Urothelium cell line (cell line): ENCODE results near the gene ATRN.
"Not testable (repeated sequence)": the region's sequence is repeated elsewhere in the genome, so short reads cannot be mapped to it uniquely, and the experiment has no call there.

Experiments
- DNase-seq: peaks from one replicate; pipeline ENCODE4 v3.0.0; 2011; ENCODE audit warnings: low spot score, mixed read lengths
- FAIRE-seq: peaks from 2 replicates; lab custom pipeline; 2011; peaks lifted over from hg19 to GRCh38; lab: Jason Lieb, UNC

The ATRN gene

DNA sequence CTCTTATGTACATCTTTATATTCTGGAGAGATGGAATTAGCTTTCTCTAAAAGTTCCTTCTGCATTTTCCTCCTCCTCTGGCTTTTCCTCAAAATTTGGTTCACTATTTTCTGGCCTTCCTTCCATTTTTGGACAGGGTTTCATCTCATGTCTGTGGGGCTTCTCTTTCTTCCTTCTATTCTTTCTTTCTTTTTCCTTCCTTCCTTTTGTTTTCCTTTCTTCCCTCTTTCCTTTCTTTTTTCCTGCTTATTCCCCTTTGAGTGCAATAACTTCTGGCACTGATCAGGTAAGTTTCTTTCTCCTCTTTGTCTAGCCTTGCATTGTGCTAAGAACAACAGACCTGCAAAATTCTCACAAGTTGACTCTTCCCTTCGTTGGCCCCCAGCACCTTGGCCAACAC, 5.5 kb upstream of the ATRN start:
- DNase-seq (no peak), FAIRE-seq (no peak)

DNA sequence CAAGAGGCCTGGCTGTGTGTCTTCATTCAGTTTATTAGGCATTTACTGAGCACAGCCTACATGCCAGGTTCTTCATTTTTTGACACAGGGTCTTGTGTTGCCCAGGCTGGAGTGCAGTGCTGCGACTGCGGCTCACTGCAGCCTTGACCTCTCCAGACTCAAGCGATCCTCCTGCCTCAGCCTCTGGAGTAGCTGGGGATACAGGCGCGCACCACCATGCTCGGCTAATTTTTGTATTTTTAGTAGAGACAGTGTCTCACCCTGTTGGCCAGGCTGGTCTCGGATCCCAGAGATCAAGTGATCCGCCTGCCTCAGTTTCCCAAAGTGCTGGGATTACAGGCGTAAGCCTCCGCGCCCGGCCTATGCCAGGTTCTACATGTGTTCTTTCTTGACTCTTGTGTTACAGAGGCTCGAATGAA, 601 bp upstream of the ATRN start:
- FAIRE-seq: no peak

DNA sequence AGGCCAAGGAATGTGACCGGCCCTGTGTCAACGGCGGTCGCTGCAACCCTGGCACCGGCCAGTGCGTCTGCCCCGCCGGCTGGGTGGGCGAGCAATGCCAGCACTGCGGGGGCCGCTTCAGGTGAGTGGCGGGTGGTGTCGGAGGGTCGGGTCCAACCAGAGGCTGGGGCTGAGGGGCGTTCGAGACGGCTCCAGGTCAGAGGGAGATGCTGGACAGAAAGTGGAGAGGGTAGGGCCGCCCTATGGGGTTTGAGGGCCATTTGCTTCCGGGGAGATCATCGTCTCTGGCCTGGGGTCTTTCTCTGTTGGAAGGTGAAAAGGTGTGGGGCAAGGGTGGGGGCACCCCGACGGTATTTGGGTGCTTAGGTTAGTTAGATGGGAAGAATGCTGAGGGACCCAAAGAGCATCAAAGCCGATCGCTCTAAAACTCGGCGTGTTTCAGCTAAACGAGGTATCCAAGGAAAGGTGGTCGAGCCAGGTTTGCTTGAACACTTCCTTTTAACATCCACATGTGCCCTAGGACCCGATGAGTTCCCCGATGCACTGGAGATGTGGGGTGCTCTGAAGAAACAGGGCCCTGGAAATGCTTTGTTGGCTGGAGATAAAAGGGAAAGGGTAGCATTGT, 691 bp downstream of the ATRN start:
- no peak for FAIRE-seq
- no peak for DNase-seq

More for the DNA sequence above, 601 bp upstream of the ATRN start:
- no peak for DNase-seq

DNA sequence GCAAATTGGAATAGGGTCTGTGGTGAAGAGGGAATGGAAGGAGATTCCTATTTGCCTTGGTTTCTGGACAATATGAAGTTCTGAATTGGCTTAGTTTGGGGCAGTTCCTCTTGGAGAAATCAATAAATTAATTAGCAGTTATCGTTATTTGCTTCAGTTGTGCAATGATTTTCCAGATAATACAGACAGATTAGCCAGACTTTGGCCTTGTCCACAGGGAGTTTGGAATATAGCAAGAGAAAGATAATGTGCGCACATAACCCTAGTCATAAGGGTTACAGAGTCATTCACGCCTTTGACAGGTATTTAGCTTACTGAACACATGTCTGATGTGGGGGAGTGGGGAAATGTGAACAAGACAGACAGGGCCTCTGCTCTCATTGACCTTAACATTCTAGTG, 1.3 kb downstream of the ATRN start:
- FAIRE-seq (no peak), DNase-seq (no peak)

DNA sequence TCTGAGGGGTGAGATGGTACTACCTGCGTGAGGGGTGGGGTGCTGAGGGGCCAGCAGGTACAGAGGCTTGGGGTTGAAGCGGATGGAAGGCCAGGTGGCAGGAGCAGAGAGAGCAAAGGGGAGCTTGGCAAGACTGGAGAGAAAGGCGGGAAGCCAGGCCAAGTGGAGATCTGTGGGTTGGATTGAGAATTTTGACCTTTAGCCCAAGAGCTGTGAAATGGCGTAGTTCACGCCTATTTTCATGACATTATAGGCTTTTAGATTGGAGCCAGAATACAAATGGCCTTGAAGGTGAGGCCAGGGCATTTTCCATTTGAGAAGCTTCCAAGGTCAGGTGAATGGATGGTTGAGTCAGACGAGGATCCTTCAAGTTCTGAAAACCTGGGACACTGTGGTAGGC, 2.5 kb downstream of the ATRN start:
- DNase-seq: no peak
- FAIRE-seq: no peak

DNA sequence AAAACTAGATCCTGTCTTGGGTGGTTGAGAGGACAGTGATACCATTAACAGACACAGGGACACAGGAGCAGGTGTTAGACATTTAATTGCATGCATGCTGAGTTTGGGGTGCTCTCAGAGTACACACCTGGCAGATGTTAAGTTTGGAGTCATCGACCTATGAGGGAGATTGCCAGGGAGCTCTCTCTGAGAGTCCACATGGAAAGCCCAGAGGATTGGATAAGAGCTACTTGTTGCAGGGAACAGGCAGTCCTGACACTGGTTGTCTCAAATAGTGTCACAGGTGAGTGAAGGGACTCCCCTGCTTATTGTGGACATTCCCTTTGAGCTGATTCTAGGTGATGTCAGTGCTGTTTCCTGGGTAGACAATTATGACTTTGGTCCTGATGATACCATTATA, 3.1 kb downstream of the ATRN start:
- no peak for DNase-seq
- FAIRE-seq: no peak

DNA sequence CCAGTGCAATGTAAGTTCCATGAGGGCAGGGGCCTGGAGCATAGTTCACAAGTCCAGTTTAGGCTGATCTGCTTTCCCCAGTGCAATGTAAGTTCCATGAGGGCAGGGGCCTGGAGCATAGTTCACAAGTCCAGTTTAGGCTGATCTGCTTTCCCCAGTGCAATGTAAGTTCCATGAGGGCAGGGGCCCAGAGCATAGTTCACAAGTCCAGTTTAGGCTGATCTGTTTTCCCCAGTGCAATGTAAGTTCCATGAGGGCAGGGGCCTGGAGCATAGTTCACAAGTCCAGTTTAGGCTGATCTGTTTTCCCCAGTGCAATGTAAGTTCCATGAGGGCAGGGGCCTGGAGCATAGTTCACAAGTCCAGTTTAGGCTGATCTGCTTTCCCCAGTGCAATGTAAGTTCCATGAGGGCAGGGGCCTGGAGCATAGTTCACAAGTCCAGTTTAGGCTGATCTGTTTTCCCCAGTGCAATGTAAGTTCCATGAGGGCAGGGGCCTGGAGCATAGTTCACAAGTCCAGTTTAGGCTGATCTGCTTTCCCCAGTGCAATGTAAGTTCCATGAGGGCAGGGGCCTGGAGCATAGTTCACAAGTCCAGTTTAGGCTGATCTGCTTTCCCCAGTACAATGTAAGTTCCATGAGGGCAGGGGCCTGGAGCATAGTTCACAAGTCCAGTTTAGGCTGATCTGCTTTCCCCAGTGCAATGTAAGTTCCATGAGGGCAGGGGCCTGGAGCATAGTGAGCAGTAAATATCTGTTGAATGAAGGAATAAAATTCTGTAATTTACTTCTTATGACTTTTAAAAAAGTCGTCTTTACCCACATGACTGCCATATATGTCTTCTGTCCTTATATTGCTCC, 6.4 kb downstream of the ATRN start:
- FAIRE-seq, DNase-seq: not testable (repeated sequence)

DNA sequence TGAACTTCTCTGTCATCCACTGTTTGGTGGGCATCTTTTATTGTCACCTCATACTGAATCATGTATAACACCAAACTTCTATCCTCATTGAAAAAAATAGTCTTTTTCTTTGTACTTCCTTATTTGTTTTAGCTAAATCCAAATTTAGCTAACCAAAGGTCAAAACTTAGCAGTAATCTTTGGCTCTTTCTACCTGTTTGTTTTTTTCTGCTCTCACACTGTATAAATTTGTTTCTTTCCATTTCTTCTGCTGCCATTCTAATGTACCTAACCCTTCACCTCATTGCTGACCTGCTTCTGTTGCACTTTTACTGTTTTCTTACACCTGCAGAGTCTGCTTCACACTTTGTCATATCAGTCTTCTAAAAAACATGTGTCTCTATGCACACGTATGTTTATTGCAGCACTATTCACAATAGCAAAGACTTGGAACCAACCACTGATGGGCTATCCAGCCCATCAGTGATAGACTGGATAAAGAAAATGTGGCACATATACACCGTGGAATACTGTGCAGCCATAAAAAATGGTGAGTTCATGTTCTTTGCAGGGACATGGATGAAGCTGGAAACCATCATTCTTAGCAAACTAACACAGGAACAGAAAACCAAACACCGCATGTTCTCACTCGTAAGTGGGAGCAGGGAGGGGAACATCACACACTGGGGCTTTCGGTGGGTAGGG, 7.2 kb downstream of the ATRN start:
- no peak for DNase-seq
- no peak for FAIRE-seq

DNA sequence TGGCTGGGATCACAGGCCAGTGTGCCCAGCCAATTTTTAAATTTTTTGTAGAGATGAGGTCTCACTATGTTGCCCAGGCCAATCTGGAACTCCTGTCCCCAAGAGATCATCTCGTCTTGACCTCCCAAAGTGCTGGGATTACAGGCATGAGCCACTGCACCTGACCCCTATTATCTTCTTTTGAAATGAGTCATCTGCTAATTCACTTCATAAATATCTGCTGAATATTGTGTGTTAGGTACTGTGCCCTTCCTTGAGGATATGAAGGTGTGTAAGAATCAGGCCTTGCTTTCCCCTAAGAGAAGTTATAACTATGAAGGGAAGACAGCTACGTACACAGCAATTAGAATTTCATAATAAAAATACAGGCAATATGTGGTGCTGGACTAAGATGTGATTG, 8.2 kb downstream of the ATRN start:
- no peak for FAIRE-seq
- no peak for DNase-seq

DNA sequence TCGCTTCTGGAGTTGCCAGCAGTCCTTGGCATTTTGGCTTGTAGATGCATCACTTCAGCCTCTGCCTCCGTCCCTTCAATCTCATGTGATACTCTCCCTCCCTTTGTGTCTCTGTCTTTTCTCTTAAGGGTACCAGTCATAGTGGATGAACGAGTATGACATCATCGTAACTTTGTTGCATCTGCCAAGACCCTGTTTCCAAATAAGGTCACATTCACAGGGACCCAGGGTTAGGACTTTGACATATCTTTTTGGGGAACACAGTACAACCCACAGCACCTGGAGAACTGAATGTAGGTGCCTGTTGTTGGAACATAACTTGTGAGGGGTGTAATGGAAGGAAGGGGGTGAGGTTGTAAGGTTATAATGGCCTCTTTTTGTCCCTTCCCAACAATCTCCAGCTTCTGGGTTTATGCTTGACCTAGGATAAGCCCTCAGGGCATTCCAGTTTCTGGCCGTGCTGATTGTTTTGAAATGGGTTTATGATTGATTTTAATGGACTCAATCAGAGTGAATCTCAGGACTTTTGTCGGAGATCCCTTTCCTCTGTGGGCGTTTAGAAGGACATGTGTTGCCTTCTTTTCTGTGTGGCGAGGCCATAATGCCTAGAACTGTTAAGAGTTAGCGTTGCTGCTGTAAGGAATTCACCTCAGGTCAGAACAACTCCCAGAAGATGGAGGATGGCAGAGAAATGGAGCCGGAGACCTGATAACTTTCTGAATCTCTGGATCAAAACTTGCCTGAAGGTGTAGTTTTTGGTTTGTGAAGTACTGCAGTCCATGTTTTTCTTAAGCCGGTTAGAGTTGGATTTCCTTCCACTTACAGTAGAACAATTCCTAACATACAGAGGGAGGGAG, 9.2 kb downstream of the ATRN start:
- no peak for DNase-seq
- FAIRE-seq: no peak

DNA sequence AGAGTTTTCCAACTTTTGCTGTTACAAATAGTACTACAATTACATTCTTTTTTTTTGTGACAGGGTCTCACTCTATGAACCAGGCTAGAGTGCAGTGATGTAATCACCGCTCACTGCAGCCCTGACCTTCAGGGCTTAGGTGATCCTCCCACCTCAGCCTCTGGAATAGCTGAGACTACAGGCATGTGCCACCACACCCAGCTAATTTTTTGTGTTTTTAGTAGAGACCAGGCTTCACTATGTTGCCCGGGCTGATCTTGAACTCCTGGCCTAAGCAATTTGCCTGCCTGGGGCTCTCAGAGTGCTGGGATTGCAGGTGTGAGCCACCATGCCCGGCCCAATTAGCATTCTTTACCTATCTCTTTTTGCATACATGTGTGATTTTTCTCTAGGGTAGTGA, 12.5 kb downstream of the ATRN start:
- DNase-seq (no peak), FAIRE-seq (no peak)

DNA sequence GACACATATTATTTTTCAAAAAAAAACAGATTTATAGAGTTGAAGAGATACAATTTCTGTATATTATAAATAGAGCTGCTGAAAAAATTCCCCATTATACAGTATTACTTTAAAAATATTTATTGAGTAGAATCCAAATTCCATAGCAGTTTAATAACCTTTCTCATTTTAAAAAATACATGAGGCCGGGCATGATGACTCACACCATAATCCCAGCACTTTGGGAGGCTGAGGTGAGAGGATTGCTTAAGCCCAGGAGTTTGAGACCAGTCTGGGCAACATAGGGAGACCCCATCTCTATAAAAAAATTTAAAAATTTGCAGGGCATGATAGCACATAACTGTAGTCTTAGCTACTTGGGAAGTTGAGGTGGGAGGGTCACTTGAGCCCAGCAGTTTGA, 13.0 kb downstream of the ATRN start:
- FAIRE-seq (no peak), DNase-seq (no peak)

DNA sequence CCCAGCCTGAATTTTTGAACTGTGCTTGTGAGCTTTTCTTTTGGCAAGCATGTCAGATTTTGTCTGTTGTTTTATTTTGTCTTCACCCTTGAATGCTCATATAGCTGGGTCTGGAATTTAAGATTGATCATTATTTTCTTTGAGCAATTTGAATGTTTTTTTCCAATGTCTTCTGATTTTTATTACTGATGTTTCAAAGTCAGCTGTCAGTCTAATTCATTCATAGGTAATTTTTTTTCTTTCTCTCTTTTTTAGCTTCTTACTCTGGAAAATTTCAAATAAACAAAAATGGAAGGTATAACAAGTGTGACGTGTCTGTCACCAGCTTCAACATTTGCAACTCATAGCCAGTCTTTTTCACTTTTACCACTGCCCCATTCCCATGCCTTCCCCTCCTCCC, 15.1 kb downstream of the ATRN start:
- no peak for DNase-seq
- no peak for FAIRE-seq

DNA sequence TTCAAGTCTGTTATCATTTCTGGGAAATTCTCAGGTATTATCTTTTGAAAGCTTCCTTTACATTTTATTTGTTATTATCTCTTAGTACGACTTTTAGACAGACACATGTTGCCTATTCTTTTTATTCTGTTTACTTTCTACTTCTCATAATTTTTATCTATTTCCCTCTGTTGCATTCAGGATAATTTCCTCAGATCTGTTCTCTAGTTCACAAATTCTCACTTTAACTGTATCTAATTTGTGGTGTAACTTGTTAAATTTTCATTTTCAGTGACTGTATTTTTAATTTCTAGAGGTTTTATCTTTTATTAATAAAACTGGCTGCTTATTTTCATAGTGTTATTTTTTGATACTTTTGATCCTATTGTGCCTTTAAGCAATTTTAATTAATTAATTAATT, 16.0 kb downstream of the ATRN start:
- FAIRE-seq (no peak), DNase-seq (no peak)

DNA sequence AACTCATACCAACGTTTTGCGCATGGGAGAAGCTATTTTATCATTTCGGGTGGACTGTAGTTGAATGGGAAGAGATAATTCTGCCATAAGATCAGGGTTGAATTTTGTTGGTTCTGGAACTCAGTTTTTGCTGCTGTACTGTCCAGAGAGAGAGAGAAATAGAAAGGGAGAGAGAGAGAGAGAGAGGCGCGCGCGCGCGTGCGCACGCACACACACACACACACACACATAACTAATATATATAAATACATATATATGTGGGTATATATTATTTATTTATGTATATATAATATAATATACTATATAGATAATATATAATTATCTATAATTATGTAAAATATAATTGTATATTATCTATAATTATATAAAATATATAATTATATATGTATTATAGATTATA, 21.9 kb downstream of the ATRN start:
- DNase-seq: no peak
- no peak for FAIRE-seq

DNA sequence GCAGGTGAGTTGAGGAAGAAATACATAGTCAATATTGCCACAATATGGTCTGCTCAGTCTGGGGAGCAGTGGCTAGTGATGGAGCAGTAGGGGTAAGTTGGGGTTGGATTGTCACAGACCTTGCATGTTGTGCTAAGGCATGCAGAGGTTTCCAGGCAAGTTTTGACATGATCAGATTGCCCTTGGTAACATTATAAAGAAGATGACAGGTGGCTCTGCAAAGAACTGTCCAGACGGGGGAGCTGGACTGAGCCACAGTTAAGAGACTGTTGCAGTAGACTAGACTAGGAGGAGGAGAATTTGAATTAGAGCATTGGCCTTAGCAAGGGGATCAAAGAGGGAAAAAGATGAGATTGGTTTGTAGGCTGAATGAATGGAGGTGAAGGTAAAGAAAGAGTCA, 23.4 kb downstream of the ATRN start:
- FAIRE-seq (no peak), DNase-seq (no peak)

DNA sequence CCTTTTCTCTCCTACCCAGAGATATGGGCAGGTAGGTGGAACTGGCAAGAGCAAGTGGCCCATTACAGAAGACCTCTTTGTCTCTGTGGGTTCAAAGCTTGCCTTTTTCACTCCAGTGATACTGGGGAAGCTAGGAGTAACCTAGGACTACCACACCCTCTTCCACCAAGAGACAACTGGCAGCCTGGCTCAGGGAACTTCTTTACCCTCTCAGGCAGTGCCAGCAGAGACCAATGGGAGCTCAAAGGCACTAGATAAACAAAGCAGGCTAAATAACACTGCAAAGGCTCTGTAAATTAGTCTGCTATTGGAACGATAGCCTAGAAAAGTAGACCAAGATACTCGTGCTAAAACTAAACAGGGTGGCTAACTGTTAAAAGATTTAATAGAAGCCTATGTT, 32.1 kb downstream of the ATRN start:
- FAIRE-seq: no peak
- DNase-seq: no peak

DNA sequence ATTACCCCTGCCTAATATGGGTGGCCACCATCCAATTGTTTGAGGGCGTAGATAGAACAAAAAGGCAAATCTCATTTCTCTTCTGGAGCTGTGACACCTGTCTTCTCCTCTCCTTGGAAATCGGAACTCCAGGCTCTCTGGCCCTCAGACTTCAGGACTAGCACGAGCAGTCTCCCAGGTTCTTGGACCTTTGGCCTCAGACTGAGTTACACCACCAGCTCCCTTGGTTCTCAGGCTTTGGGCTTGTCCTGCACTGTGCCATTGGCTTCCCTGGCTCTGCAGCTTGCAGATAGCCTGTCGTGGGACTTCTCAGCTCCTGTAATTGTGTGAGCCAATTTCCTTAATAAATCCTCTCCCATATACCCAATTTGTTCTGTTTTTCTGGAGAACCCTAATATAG, 34.3 kb downstream of the ATRN start:
- no peak for FAIRE-seq
- DNase-seq: no peak

DNA sequence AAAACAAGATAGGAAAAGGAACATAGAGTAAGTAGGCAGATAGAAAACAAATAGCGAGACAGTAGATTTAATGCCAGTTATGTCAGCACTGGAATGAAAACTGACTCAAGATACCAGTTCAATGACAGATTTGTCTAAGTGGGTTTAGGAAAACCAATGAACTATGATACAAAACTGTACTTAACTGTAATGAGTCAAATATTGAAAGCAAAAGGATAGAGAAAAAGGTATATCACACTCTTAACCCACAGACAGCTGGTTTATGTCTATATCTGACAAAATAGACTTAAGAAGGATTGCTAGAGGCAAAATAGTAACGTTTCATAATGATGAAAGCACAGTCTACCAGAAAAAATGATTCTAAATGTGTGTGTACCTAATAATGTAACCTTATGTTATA, 38.2 kb downstream of the ATRN start:
- FAIRE-seq (no peak), DNase-seq (no peak)

DNA sequence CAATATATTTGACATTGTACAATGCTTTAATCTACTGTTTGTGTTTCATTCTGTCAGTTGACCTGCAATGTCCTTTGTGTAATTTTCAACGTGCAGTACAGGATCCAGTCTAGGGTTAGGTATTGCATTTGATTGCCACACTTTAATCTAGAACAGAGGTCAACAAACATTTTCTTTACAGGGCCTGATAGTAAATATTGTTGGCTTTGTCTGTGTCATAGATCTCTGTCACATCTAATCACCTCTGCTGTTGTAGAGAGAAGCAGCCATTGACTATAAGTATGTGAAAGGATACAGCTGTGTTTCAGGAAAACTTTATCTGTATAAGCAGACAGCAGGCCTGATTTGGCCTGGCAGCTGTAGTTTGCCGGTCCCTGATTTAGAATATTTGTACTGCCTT, 39.3 kb downstream of the ATRN start:
- no peak for FAIRE-seq

DNA sequence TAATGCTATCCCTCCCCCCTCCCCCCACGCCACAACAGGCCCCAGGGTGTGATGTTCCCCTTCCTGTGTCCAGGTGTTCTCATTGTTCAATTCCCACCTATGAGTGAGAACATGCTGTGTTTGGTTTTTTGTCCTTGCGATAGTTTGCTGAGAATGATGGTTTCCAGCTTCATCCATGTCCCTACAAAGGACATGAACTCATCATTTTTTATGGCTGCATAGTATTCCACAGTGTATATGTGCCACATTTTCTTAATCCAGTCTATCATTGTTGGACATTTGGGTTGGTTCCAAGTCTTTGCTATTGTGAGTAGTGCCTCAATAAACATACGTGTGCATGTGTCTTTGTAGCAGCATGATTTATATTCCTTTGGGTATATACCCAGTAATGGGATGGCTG, 41.4 kb downstream of the ATRN start:
- DNase-seq, FAIRE-seq: not testable (repeated sequence)

More for the DNA sequence above, 39.3 kb downstream of the ATRN start:
- no peak for DNase-seq
